GM21390 (cell line): ENCODE results near the gene LDHB.
"Not testable (repeated sequence)": the region's sequence is repeated elsewhere in the genome, so short reads cannot be mapped to it uniquely, and the experiment has no call there.

ENCODE experiments used
- ATAC-seq: cut with Tn5 transposase; IDR thresholded peaks from one replicate; pipeline ENCODE4 v1.9.1; 2021; ENCODE audit not compliant: unreplicated experiment

LDHB gene

GRCh38 chr12:21614506-21614905 lies 43.1 kb downstream of the LDHB start:
- no peak for ATAC-seq

GRCh38 chr12:21613931-21614330 lies 43.7 kb downstream of the LDHB start:
- no peak for ATAC-seq

GRCh38 chr12:21608196-21608595 lies 49.4 kb downstream of the LDHB start:
- no peak for ATAC-seq

- no peak for ATAC-seq
Measured at GRCh38 chr12:21607701-21608100, 49.9 kb downstream of the LDHB start.

- no peak for ATAC-seq
Measured at GRCh38 chr12:21606175-21606574, 51.5 kb downstream of the LDHB start.

- no peak for ATAC-seq
Measured at GRCh38 chr12:21604245-21605101, 53.2 kb downstream of the LDHB start, which contains the start of gene GYS2. TSS of gene GYS2 (minus strand) at chr12:21604847. CDS start at chr12:21604592, 255 bp downstream.

- ATAC-seq: no peak
Measured at GRCh38 chr12:21602774-21603173, 54.9 kb downstream of the LDHB start.

GRCh38 chr12:21600196-21600595 lies 57.4 kb downstream of the LDHB start:
- no peak for ATAC-seq

- no peak for ATAC-seq
Measured at GRCh38 chr12:21599143-21599999, 58.3 kb downstream of the LDHB start.

- ATAC-seq: no peak
Measured at GRCh38 chr12:21598651-21599050, 59.0 kb downstream of the LDHB start.

- ATAC-seq: not testable (repeated sequence)
Measured at GRCh38 chr12:21595356-21595755, 62.3 kb downstream of the LDHB start.

- ATAC-seq: no peak
Measured at GRCh38 chr12:21585485-21585884, 72.2 kb downstream of the LDHB start.
